Astrocyte of the cerebellum (primary cell): Measurements from ENCODE around the gene GSDMA.

ENCODE experiments used
- DNase-seq: peaks from one replicate; pipeline ENCODE4 v3.0.0-alpha.2; 2011; ENCODE audit warnings: low read depth
- H3K4me3 ChIP-seq: 2 replicates; pipeline ENCODE4 v1.5.1; 2011; ENCODE audit warnings: mild to moderate bottlenecking, low read depth, low read length, moderate library complexity
- in situ Hi-C: cut with HindIII; loops from 2 replicates; pipeline ENCODE4 v1.10.0; 2017; ENCODE audit warnings: low sequenced_read_pairs
- TF ChIP-seq, protein P1 (sequence below): IDR thresholded peaks from 2 replicates; pipeline ENCODE4 v1.5.1; 2012; ENCODE audit warnings: low read length, low read depth, moderate library complexity, mild to moderate bottlenecking; ENCODE audit errors: missing control alignments

The GSDMA gene

GRCh38 chr17:39988206-39988810 lies 25.5 kb downstream of the GSDMA start:
- in situ Hi-C loops = no loop called here
- DNase-seq = no peak
- H3K4me3 ChIP-seq = no peak overlapping the region
- TF ChIP-seq, protein P1, sequence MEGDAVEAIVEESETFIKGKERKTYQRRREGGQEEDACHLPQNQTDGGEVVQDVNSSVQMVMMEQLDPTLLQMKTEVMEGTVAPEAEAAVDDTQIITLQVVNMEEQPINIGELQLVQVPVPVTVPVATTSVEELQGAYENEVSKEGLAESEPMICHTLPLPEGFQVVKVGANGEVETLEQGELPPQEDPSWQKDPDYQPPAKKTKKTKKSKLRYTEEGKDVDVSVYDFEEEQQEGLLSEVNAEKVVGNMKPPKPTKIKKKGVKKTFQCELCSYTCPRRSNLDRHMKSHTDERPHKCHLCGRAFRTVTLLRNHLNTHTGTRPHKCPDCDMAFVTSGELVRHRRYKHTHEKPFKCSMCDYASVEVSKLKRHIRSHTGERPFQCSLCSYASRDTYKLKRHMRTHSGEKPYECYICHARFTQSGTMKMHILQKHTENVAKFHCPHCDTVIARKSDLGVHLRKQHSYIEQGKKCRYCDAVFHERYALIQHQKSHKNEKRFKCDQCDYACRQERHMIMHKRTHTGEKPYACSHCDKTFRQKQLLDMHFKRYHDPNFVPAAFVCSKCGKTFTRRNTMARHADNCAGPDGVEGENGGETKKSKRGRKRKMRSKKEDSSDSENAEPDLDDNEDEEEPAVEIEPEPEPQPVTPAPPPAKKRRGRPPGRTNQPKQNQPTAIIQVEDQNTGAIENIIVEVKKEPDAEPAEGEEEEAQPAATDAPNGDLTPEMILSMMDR = no peak

GRCh38 chr17:39994448-39994847 lies 31.6 kb downstream of the GSDMA start:
- no peak overlapping the region for H3K4me3 ChIP-seq
- DNase-seq = no peak
- TF ChIP-seq, protein P1 = no peak
- in situ Hi-C loops = loop anchor here (5.0 to 10.0 kb wide), 2 partner anchors 78 to 180 kb away; partner anchors contain the start of gene RAPGEFL1

- no peak overlapping the region for H3K4me3 ChIP-seq
- TF ChIP-seq, protein P1 = no peak
- in situ Hi-C loops = loop anchor here (10.0 kb wide), 1 partner anchor 179 kb away; the partner anchor contains the start of gene RAPGEFL1
- DNase-seq = no peak
These were observed 32.6 kb downstream of the GSDMA start for GRCh38 chr17:39995438-39995837.

DNA sequence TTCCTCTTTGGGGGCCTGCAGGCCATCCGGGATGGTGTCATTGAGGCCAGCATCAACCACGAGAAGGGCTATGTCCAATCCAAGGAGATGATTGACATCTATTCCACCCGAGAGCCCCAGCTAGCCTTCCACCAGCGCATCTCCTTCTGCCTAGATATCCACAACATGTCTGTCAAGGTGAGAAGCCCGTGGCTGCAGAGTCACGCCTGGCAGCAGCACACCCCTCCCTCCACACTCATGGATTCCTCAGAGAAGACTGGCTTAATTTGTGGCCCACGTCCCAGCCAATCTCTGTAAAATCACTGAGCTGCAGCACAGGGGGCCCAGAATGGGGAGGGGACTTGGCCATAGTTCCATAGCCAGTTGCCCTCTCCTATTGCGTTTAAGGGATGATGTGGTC lies 33.4 kb downstream of the GSDMA start:
- TF ChIP-seq, protein P1 = no peak
- no peak for DNase-seq
- H3K4me3 ChIP-seq = no peak overlapping the region
- in situ Hi-C loops = loop anchor here (10.0 kb wide), 1 partner anchor 179 kb away; the partner anchor contains the start of gene RAPGEFL1

DNA sequence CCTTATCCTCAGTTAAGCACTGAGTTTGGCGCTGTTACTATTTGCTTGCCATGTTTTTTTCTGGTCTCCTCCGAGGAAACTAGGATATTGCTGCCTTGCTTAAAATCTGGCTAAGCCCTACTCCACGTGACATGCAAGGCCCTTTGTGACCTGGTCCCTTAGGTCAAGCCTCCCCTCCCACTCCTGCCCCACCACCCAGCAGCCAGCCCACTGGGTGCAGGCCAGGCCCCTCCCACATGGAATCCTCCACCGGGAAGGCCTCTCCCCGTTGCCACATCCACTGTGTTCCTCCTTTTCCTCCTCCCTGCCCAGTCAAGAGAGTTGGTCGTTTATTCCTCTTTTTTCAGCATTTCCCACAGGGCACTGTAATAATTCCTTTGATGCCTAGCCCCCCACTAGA lies 34.0 kb downstream of the GSDMA start:
- in situ Hi-C loops = loop anchor here (10.0 kb wide), 1 partner anchor 178 kb away; the partner anchor contains the start of gene RAPGEFL1
- TF ChIP-seq, protein P1 = no peak
- no peak for DNase-seq
- H3K4me3 ChIP-seq = no peak overlapping the region

DNA sequence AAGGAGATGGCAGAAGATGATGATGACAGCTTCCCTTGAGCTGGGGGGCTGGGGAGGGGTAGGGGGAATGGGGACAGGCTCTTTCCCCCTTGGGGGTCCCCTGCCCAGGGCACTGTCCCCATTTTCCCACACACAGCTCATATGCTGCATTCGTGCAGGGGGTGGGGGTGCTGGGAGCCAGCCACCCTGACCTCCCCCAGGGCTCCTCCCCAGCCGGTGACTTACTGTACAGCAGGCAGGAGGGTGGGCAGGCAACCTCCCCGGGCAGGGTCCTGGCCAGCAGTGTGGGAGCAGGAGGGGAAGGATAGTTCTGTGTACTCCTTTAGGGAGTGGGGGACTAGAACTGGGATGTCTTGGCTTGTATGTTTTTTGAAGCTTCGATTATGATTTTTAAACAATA lies 34.7 kb downstream of the GSDMA start:
- TF ChIP-seq, protein P1 = no peak
- in situ Hi-C loops = loop anchor here (10.0 kb wide), 1 partner anchor 177 kb away; the partner anchor contains the start of gene RAPGEFL1
- DNase-seq = no peak
- no peak overlapping the region for H3K4me3 ChIP-seq
